Loucy (cell line): ENCODE results near the gene LARP4B.

Experiments
- H2AFZ ChIP-seq: fragments of 200-600 bp; sonication (generic); 2 replicates; pipeline ENCODE4 v1.6.0; 2016; ENCODE audit warnings: antibody characterized with exemption, mild to moderate bottlenecking, low read length, moderate library complexity
- H3F3A ChIP-seq: fragments of 200-600 bp; 2 replicates; pipeline ENCODE4 v1.6.0; 2016; ENCODE audit warnings: antibody characterized with exemption, low read depth, mild to moderate bottlenecking
- H3K27me3 ChIP-seq: fragments of 200-600 bp; sonication (generic); 2 replicates; pipeline ENCODE4 v1.6.1; 2014; ENCODE audit warnings: low read length, mild to moderate bottlenecking; ENCODE audit not compliant: insufficient read depth, poor library complexity, severe bottlenecking
- H3K36me3 ChIP-seq: fragments of 200-600 bp; sonication (generic); 2 replicates; pipeline ENCODE4 v1.6.1; 2016; ENCODE audit warnings: low read length; ENCODE audit not compliant: insufficient read depth
- H3K4me1 ChIP-seq: fragments of 200-600 bp; sonication (generic); 2 replicates; pipeline ENCODE4 v1.5.1; 2014; ENCODE audit warnings: low read length, mild to moderate bottlenecking; ENCODE audit not compliant: insufficient read depth, poor library complexity, severe bottlenecking
- H3K4me2 ChIP-seq: fragments of 200-600 bp; sonication (generic); 2 replicates; pipeline ENCODE4 v1.6.0; 2014; ENCODE audit warnings: antibody characterized with exemption, low read length, low read depth, mild to moderate bottlenecking; ENCODE audit not compliant: poor library complexity, severe bottlenecking
- H3K4me3 ChIP-seq: fragments of 200-600 bp; sonication (generic); 2 replicates; pipeline ENCODE4 v1.5.1; 2014; ENCODE audit warnings: low read length, mild to moderate bottlenecking, mixed read lengths; ENCODE audit not compliant: poor library complexity, severe bottlenecking
- H3K79me2 ChIP-seq: fragments of 200-600 bp; sonication (generic); 2 replicates; pipeline ENCODE4 v1.6.1; 2014; ENCODE audit warnings: low read length; ENCODE audit not compliant: insufficient read depth
- H3K9ac ChIP-seq: fragments of 200-600 bp; sonication (generic); 2 replicates; pipeline ENCODE4 v1.6.0; 2014; ENCODE audit warnings: mild to moderate bottlenecking, low read depth, low read length, moderate library complexity; ENCODE audit not compliant: poor library complexity, severe bottlenecking
- H3K9me2 ChIP-seq: fragments of 200-600 bp; sonication (generic); replicated peaks from 2 replicates; pipeline ENCODE4 v1.6.1; 2016; ENCODE audit warnings: low read depth, low read length, mixed read lengths
- H3K9me3 ChIP-seq: fragments of 200-600 bp; sonication (generic); 2 replicates; pipeline ENCODE4 v1.6.1; 2014; ENCODE audit warnings: mild to moderate bottlenecking, antibody characterized with exemption, low read length, low read depth; ENCODE audit not compliant: insufficient read depth
- H4K20me1 ChIP-seq: fragments of 200-600 bp; sonication (generic); 2 replicates; pipeline ENCODE4 v1.6.0; 2014; ENCODE audit warnings: antibody characterized with exemption, low read length, mild to moderate bottlenecking; ENCODE audit not compliant: insufficient read depth, poor library complexity, severe bottlenecking
- EZH2phosphoT487 ChIP-seq: fragments of 200-600 bp; IDR thresholded peaks from 2 replicates; pipeline ENCODE4 v1.6.1; 2018; ENCODE audit warnings: antibody characterized with exemption, mild to moderate bottlenecking, moderate library complexity, borderline replicate concordance
- TF ChIP-seq, protein P1 (sequence below): fragments of 200-600 bp; sonication (generic); conservative IDR thresholded peaks from 2 replicates; pipeline ENCODE4 v1.5.1; 2014; ENCODE audit warnings: mild to moderate bottlenecking, antibody characterized with exemption, low read length

LARP4B gene

DNA sequence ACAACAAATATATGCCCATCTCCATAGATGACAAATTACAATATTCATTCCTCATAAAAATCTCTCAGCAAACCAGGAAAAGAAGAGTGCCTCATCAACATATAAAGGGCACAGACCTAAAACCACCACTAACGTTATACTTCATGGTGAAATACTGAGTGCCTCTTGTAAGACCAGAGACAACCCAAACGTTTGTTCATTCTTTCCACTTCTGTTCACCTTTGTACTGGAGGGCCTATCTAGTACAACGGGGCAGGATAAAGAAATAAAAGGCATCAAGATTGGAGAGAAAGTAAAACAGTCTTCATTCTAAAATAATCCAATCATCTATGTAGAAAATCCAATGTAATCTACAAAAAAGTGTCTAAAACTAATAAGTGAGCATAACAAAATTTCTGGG lies 79.1 kb downstream of the LARP4B start:
- H3K9me3 ChIP-seq, result peaks cover 12% of the 10 kb centered on the region; the same call in 1 of the 2 replicates
- no peak overlapping the region for H2AFZ ChIP-seq
- H3K27me3 ChIP-seq, result no peaks in the 10 kb centered on the region
- H3K9ac ChIP-seq, result no peak overlapping the region
- H3K79me2 ChIP-seq, result peaks cover 59% of the 10 kb centered on the region; the same call in 1 of the 2 replicates
- peaks cover 3% of the 10 kb centered on the region for H4K20me1 ChIP-seq
- H3K9me2 ChIP-seq, result no peaks in the 10 kb centered on the region
- H3F3A ChIP-seq, result no peaks in the 10 kb centered on the region
- peaks cover 20% of the 10 kb centered on the region for H3K4me1 ChIP-seq
- TF ChIP-seq EZH2phosphoT487, result no peak
- TF ChIP-seq, protein P1, sequence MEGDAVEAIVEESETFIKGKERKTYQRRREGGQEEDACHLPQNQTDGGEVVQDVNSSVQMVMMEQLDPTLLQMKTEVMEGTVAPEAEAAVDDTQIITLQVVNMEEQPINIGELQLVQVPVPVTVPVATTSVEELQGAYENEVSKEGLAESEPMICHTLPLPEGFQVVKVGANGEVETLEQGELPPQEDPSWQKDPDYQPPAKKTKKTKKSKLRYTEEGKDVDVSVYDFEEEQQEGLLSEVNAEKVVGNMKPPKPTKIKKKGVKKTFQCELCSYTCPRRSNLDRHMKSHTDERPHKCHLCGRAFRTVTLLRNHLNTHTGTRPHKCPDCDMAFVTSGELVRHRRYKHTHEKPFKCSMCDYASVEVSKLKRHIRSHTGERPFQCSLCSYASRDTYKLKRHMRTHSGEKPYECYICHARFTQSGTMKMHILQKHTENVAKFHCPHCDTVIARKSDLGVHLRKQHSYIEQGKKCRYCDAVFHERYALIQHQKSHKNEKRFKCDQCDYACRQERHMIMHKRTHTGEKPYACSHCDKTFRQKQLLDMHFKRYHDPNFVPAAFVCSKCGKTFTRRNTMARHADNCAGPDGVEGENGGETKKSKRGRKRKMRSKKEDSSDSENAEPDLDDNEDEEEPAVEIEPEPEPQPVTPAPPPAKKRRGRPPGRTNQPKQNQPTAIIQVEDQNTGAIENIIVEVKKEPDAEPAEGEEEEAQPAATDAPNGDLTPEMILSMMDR, result no peak
- H3K4me3 ChIP-seq, result no peak overlapping the region
- H3K36me3 ChIP-seq, result peaks cover 60% of the 10 kb centered on the region; the same call in 1 of the 2 replicates
- H3K4me2 ChIP-seq, result no peak overlapping the region

DNA sequence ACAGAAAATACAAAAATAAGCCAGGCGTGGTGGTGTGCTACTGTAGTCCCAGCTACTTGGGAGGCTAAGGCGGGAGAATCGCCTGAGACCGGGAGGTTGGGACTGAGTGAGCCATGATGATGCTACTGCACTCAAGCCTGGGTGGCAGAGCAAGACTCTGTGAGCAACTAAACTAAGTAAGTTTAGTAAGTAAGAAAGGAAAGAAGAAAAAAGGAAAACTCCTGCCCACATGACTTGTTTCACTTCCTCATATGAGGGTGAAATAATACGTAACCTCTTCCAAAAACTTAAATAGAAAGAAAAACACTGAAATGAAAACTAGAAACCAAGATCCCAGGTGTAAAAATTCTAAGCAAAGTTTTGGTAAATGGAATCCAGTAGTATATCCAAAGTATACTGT lies 79.6 kb downstream of the LARP4B start:
- Histone ChIP-seq H3F3A (no peaks in the 10 kb centered on the region), H3K36me3 (peaks cover 64% of the 10 kb centered on the region; the same call in 1 of the 2 replicates), H3K79me2 (peaks cover 62% of the 10 kb centered on the region; the same call in 1 of the 2 replicates), H3K4me3 (no peak overlapping the region), H3K9ac (no peak overlapping the region), H3K4me2 (no peak overlapping the region), H3K27me3 (no peaks in the 10 kb centered on the region), H4K20me1 (peaks cover 3% of the 10 kb centered on the region), H3K9me3 (peaks cover 12% of the 10 kb centered on the region; the same call in 1 of the 2 replicates), H2AFZ (no peak overlapping the region), H3K9me2 (no peaks in the 10 kb centered on the region), H3K4me1 (peaks cover 16% of the 10 kb centered on the region)
- TF ChIP-seq, protein P1, result no peak
- no peak for TF ChIP-seq EZH2phosphoT487

DNA sequence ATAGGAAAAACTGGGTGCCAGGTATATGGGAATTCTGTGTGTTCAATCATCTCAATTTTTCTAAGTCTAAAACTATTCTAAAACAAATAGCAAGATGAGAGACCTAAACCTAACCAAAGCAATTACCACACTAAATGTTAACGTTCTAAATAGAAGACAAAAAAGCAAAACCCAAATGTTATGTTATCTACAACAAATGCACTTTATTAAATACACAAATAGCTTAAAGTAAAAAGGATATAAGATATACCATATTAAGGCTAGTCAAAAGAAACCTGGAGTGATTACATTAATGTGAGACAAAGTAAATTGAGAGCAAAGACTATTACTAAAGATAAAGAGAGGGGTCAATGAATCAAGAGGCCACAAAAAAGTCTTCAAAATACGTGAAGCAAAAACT lies 81.4 kb downstream of the LARP4B start:
- Histone ChIP-seq H2AFZ (no peak overlapping the region), H3K9ac (no peak overlapping the region), H3K27me3 (no peaks in the 10 kb centered on the region), H3K9me3 (peaks cover 12% of the 10 kb centered on the region; the same call in 1 of the 2 replicates), H3K4me1 (peaks cover 14% of the 10 kb centered on the region), H3K4me3 (no peak overlapping the region), H4K20me1 (peaks cover 3% of the 10 kb centered on the region), H3K36me3 (peaks cover 57% of the 10 kb centered on the region; the same call in 1 of the 2 replicates), H3K79me2 (peaks cover 68% of the 10 kb centered on the region; the same call in 1 of the 2 replicates), H3K9me2 (no peaks in the 10 kb centered on the region), H3K4me2 (no peak overlapping the region), H3F3A (no peaks in the 10 kb centered on the region)
- TF ChIP-seq, protein P1, result no peak
- no peak for TF ChIP-seq EZH2phosphoT487
